ENCODE data around the gene PARVB. TPM values are rescaled to one million over a fixed set of nuclear protein-coding genes. Genes with fewer than 3 reads are reported as not detected.
A peak's percentile ranks its signal among the peaks of the same experiment; 100 is the strongest.

The PARVB gene
- total and polyA plus RNA-seq, 3 experiments from 2014 or later, result 6.2 to 84.3 (median 82.1) TPM

GRCh38 chr22:44071781-44072326, 47.8 kb downstream of the PARVB start:
- H3K36me3 Mint-ChIP-seq, result no peaks in the 10 kb centered on the region
- no peak for DNase-seq
- Histone ChIP-seq H3K27ac (ENCODE audit: low read depth, low read length) (no peak overlapping the region), H3K27me3 (ENCODE audit: insufficient read depth, low read length, poor library complexity, severe bottlenecking) (no peaks in the 10 kb centered on the region), H3K9me3 (ENCODE audit: low read length) (no peaks in the 10 kb centered on the region), H3K4me3 (ENCODE audit: low read length) (no peak overlapping the region), H3K4me1 (ENCODE audit: insufficient read depth, low read length) (no peaks in the 10 kb centered on the region), H3K36me3 (ENCODE audit: insufficient read depth, low read length) (no peaks in the 10 kb centered on the region)
- ChIA-PET POLR2A (no interaction called here), CTCF (interaction anchor here (1.6 kb wide), 1 partner anchor 10 kb away, joined by 5 read pairs; no protein-coding TSS in a partner anchor)
- H3K4me3 Mint-ChIP-seq, result no peak overlapping the region
- H3K27me3 Mint-ChIP-seq, result peaks cover 0 to 1% of the 10 kb centered on the region in 2 donors
- peaks cover 4 to 7% (median 5%) of the 10 kb centered on the region in 3 donors for H3K4me1 Mint-ChIP-seq
- H3K27ac Mint-ChIP-seq, result peak overlapping the region in 1 of 8 donors; percentile 14
- no peaks in the 10 kb centered on the region for H3K9me3 Mint-ChIP-seq

GRCh38 chr22:44074337-44074984, 50.4 kb downstream of the PARVB start:
- Mint-ChIP-seq H3K4me3 (no peak overlapping the region), H3K4me1 (no peaks in the 10 kb centered on the region), H3K27ac (no peak overlapping the region), H3K9me3 (no peaks in the 10 kb centered on the region), H3K27me3 (peaks cover 0 to 6% of the 10 kb centered on the region in 2 donors), H3K36me3 (no peaks in the 10 kb centered on the region)
- H3K27me3 ChIP-seq (ENCODE audit: insufficient read depth, low read length, poor library complexity, severe bottlenecking), result no peaks in the 10 kb centered on the region
- POLR2A ChIA-PET, result no interaction called here
- H3K36me3 ChIP-seq (ENCODE audit: insufficient read depth, low read length), result no peaks in the 10 kb centered on the region
- H3K4me1 ChIP-seq (ENCODE audit: insufficient read depth, low read length), result no peaks in the 10 kb centered on the region
- no peak for DNase-seq
- CTCF ChIA-PET, result interaction anchor here (1.0 kb wide), 1 partner anchor 552 kb away, joined by 3 read pairs; no protein-coding TSS in a partner anchor
- H3K4me3 ChIP-seq (ENCODE audit: low read length), result no peak overlapping the region
- no peak overlapping the region for H3K27ac ChIP-seq (ENCODE audit: low read depth, low read length)
- H3K9me3 ChIP-seq (ENCODE audit: low read length), result no peaks in the 10 kb centered on the region

- Histone ChIP-seq H3K4me1 (ENCODE audit: insufficient read depth, low read length) (no peaks in the 10 kb centered on the region), H3K4me3 (ENCODE audit: low read length) (no peak overlapping the region), H3K27ac (ENCODE audit: low read depth, low read length) (no peak overlapping the region), H3K9me3 (ENCODE audit: low read length) (no peaks in the 10 kb centered on the region), H3K27me3 (ENCODE audit: insufficient read depth, low read length, poor library complexity, severe bottlenecking) (no peaks in the 10 kb centered on the region), H3K36me3 (ENCODE audit: insufficient read depth, low read length) (no peaks in the 10 kb centered on the region)
- Mint-ChIP-seq H3K27ac (no peak overlapping the region), H3K4me1 (no peaks in the 10 kb centered on the region), H3K36me3 (no peaks in the 10 kb centered on the region), H3K27me3 (peaks cover 0 to 6% of the 10 kb centered on the region in 2 donors), H3K4me3 (no peak overlapping the region), H3K9me3 (no peaks in the 10 kb centered on the region)
- no peak for DNase-seq
- ChIA-PET CTCF (interaction anchor here (1.0 kb wide), 1 partner anchor 551 kb away, joined by 3 read pairs; no protein-coding TSS in a partner anchor), POLR2A (no interaction called here)
Measured at GRCh38 chr22:44075022-44075421, 50.9 kb downstream of the PARVB start.

GRCh38 chr22:44075670-44076069, 51.6 kb downstream of the PARVB start:
- no peaks in the 10 kb centered on the region for H3K9me3 ChIP-seq (ENCODE audit: low read length)
- no peaks in the 10 kb centered on the region for H3K27me3 ChIP-seq (ENCODE audit: insufficient read depth, low read length, poor library complexity, severe bottlenecking)
- Mint-ChIP-seq H3K36me3 (no peaks in the 10 kb centered on the region), H3K9me3 (no peaks in the 10 kb centered on the region), H3K27ac (no peak overlapping the region), H3K27me3 (peaks cover 0 to 6% of the 10 kb centered on the region in 2 donors), H3K4me3 (no peak overlapping the region), H3K4me1 (no peaks in the 10 kb centered on the region)
- H3K36me3 ChIP-seq (ENCODE audit: insufficient read depth, low read length), result no peaks in the 10 kb centered on the region
- no peaks in the 10 kb centered on the region for H3K4me1 ChIP-seq (ENCODE audit: insufficient read depth, low read length)
- H3K27ac ChIP-seq (ENCODE audit: low read depth, low read length), result no peak overlapping the region
- DNase-seq, result no peak
- H3K4me3 ChIP-seq (ENCODE audit: low read length), result no peak overlapping the region
- ChIA-PET CTCF (no interaction called here), POLR2A (no interaction called here)

GRCh38 chr22:44076825-44077224, 52.7 kb downstream of the PARVB start:
- no peak overlapping the region for H3K4me3 Mint-ChIP-seq
- H3K4me1 ChIP-seq (ENCODE audit: insufficient read depth, low read length), result no peaks in the 10 kb centered on the region

GRCh38 chr22:44080936-44081861, 57.1 kb downstream of the PARVB start:
- no peaks in the 10 kb centered on the region for H3K9me3 ChIP-seq (ENCODE audit: low read length)
- DNase-seq, result peak; percentile 48 to 80 (median 53)
- no peak overlapping the region for H3K4me3 ChIP-seq (ENCODE audit: low read length)
- H3K27ac Mint-ChIP-seq, result no peak overlapping the region
- H3K4me3 Mint-ChIP-seq, result no peak overlapping the region
- no peaks in the 10 kb centered on the region for H3K27me3 ChIP-seq (ENCODE audit: insufficient read depth, low read length, poor library complexity, severe bottlenecking)
- no peaks in the 10 kb centered on the region for H3K9me3 Mint-ChIP-seq
- H3K36me3 Mint-ChIP-seq, result peaks cover 0 to 2% (median 0%) of the 10 kb centered on the region in 3 donors
- POLR2A ChIA-PET, result interaction anchor here (1.0 kb wide), 1 partner anchor 487 kb away, joined by 3 read pairs; no protein-coding TSS in a partner anchor
- no peaks in the 10 kb centered on the region for H3K4me1 Mint-ChIP-seq
- H3K4me1 ChIP-seq (ENCODE audit: insufficient read depth, low read length), result no peaks in the 10 kb centered on the region
- CTCF ChIA-PET, result interaction anchor here (0.6 to 6.2 kb wide), 12 partner anchors 9 to 654 kb away, joined by 3 to 45 read pairs (median 4); no protein-coding TSS in a partner anchor
- no peak overlapping the region for H3K27ac ChIP-seq (ENCODE audit: low read depth, low read length)
- peaks cover 0 to 5% of the 10 kb centered on the region in 2 donors for H3K27me3 Mint-ChIP-seq
- H3K36me3 ChIP-seq (ENCODE audit: insufficient read depth, low read length), result no peaks in the 10 kb centered on the region

More at GRCh38 chr22:44076825-44077224, 52.7 kb downstream of the PARVB start:
- ChIA-PET CTCF (no interaction called here), POLR2A (no interaction called here)
- no peak overlapping the region for H3K27ac ChIP-seq (ENCODE audit: low read depth, low read length)
- Mint-ChIP-seq H3K27me3 (peaks cover 0 to 6% of the 10 kb centered on the region in 2 donors), H3K27ac (no peak overlapping the region), H3K4me1 (no peaks in the 10 kb centered on the region), H3K36me3 (no peaks in the 10 kb centered on the region), H3K9me3 (no peaks in the 10 kb centered on the region)
- no peaks in the 10 kb centered on the region for H3K9me3 ChIP-seq (ENCODE audit: low read length)
- no peak overlapping the region for H3K4me3 ChIP-seq (ENCODE audit: low read length)
- H3K27me3 ChIP-seq (ENCODE audit: insufficient read depth, low read length, poor library complexity, severe bottlenecking), result no peaks in the 10 kb centered on the region
- H3K36me3 ChIP-seq (ENCODE audit: insufficient read depth, low read length), result no peaks in the 10 kb centered on the region
- DNase-seq, result no peak

- no peak for DNase-seq
Measured at GRCh38 chr22:44082801-44083200, 58.7 kb downstream of the PARVB start.

More at GRCh38 chr22:44082801-44083200, 58.7 kb downstream of the PARVB start:
- H3K36me3 Mint-ChIP-seq, result peaks cover 0 to 2% (median 0%) of the 10 kb centered on the region in 3 donors
- H3K4me3 ChIP-seq (ENCODE audit: low read length), result no peak overlapping the region
- no peak overlapping the region for H3K27ac ChIP-seq (ENCODE audit: low read depth, low read length)
- H3K9me3 Mint-ChIP-seq, result no peaks in the 10 kb centered on the region
- CTCF ChIA-PET, result interaction anchor here (1.0 to 6.2 kb wide), 4 partner anchors 13 to 543 kb away, joined by 3 to 45 read pairs (median 21); no protein-coding TSS in a partner anchor
- no peaks in the 10 kb centered on the region for H3K27me3 ChIP-seq (ENCODE audit: insufficient read depth, low read length, poor library complexity, severe bottlenecking)
- POLR2A ChIA-PET, result no interaction called here
- no peaks in the 10 kb centered on the region for H3K4me1 Mint-ChIP-seq
- H3K4me3 Mint-ChIP-seq, result no peak overlapping the region
- no peaks in the 10 kb centered on the region for H3K4me1 ChIP-seq (ENCODE audit: insufficient read depth, low read length)
- no peaks in the 10 kb centered on the region for H3K36me3 ChIP-seq (ENCODE audit: insufficient read depth, low read length)
- no peaks in the 10 kb centered on the region for H3K27me3 Mint-ChIP-seq
- H3K27ac Mint-ChIP-seq, result peak overlapping the region in 1 of 8 donors; percentile 43
- H3K9me3 ChIP-seq (ENCODE audit: low read length), result no peaks in the 10 kb centered on the region
